Activated CD4-positive, CD25-positive, alpha-beta regulatory T cell treated with anti-CD3 and anti-CD28 coated beads, Interleukin-2, amount 50 U/mL, for 72 hours (primary cell): ENCODE data around the gene MYL9.

Source experiments
- DNase-seq: peaks from one replicate; pipeline ENCODE4 v3.0.0; 2021

Gene MYL9

GRCh38 chr20:36527331-36528125 is 13.8 kb upstream of the MYL9 start:
- no peak for DNase-seq

- DNase-seq: no peak
Measured at GRCh38 chr20:36528176-36528874, 13.0 kb upstream of the MYL9 start.

GRCh38 chr20:36528875-36529417 is 12.4 kb upstream of the MYL9 start:
- DNase-seq: no peak

- DNase-seq: no peak
Measured at GRCh38 chr20:36532388-36532787, 8.9 kb upstream of the MYL9 start.

GRCh38 chr20:36532822-36533221 is 8.5 kb upstream of the MYL9 start:
- DNase-seq: no peak

- DNase-seq: no peak
Measured at GRCh38 chr20:36538026-36538722, 3.1 kb upstream of the MYL9 start.

- no peak for DNase-seq
Measured at GRCh38 chr20:36540551-36541211, 638 bp upstream of the MYL9 start.

- DNase-seq: no peak
Measured at GRCh38 chr20:36541768-36542488, 609 bp downstream of the MYL9 start.

- DNase-seq: no peak
Measured at GRCh38 chr20:36542516-36543183, 1.3 kb downstream of the MYL9 start.

- DNase-seq: no peak
Measured at GRCh38 chr20:36543184-36544133, 2.1 kb downstream of the MYL9 start.

- DNase-seq: no peak
Measured at GRCh38 chr20:36544134-36545018, 3.1 kb downstream of the MYL9 start.

GRCh38 chr20:36546111-36546736 is 4.9 kb downstream of the MYL9 start:
- no peak for DNase-seq

- DNase-seq: no peak
Measured at GRCh38 chr20:36547186-36548005, 6.1 kb downstream of the MYL9 start.

- DNase-seq: no peak
Measured at GRCh38 chr20:36548006-36548315, 6.6 kb downstream of the MYL9 start.

GRCh38 chr20:36548704-36549627 is 7.6 kb downstream of the MYL9 start:
- DNase-seq: no peak

GRCh38 chr20:36549628-36549941 is 8.3 kb downstream of the MYL9 start:
- no peak for DNase-seq
